Ascending aorta (tissue), 2 donors: ENCODE measurements around the gene KAZN. TPM values are rescaled to one million over a fixed set of nuclear protein-coding genes. Genes with fewer than 3 reads are reported as not detected.

ENCODE experiments used
- DNase-seq, 2 donors: peaks; one replicate each; pipeline ENCODE4 v3.0.0-alpha.2; 2019; ENCODE audit warnings: low spot score in 2 of 2
- H3K27ac ChIP-seq, 2 donors: fragments of 200-600 bp; sonication (generic); one replicate each; pipeline ENCODE4 v1.5.1; 2016 to 2017; ENCODE audit warnings: mild to moderate bottlenecking in 1 of 2
- H3K27me3 ChIP-seq: fragments of 200-600 bp; sonication (generic); one replicate; pipeline ENCODE4 v1.5.1; 2017
- H3K36me3 ChIP-seq, 2 donors: fragments of 200-600 bp; sonication (generic); one replicate each; pipeline ENCODE4 v1.5.1; 2016
- H3K4me1 ChIP-seq, 2 donors: fragments of 200-600 bp; sonication (generic); one replicate each; pipeline ENCODE4 v1.5.1; 2016 to 2017; ENCODE audit warnings: mild to moderate bottlenecking in 1 of 2
- H3K4me3 ChIP-seq, 2 donors: fragments of 200-600 bp; sonication (generic); one replicate each; pipeline ENCODE4 v1.5.1; 2016 to 2017; ENCODE audit warnings: mild to moderate bottlenecking in 1 of 2
- H3K9me3 ChIP-seq, 2 donors: fragments of 200-600 bp; sonication (generic); one replicate each; pipeline ENCODE4 v1.5.1; 2016
- intact Hi-C: fragments of 100-400 bp; cut with DNase I; formaldehyde crosslinking; loops from one replicate; pipeline ENCODE4 v1.15.1; 2023
- total RNA-seq: library from RNA; depleted of rRNA; stranded (reverse); fragments of >200 nt; gene quantifications from one replicate; pipeline ENCODE4 v1.1.0, GENCODE V29; 2016
- TF ChIP-seq, protein P1 (sequence below), 3 experiments: fragments of 200-600 bp in 2 of 3; fragments of 450-650 bp in 1 of 3; sonication (generic) in 2 of 3; IDR thresholded peaks; one replicate each; pipeline ENCODE4 v1.5.1; 2016 to 2019; ENCODE audit warnings: antibody characterized with exemption in 3 of 3, mild to moderate bottlenecking in 1 of 3, moderate library complexity in 1 of 3

The KAZN gene
- total RNA-seq, 1 donor from 2014 or later, result 58.5 TPM

DNA sequence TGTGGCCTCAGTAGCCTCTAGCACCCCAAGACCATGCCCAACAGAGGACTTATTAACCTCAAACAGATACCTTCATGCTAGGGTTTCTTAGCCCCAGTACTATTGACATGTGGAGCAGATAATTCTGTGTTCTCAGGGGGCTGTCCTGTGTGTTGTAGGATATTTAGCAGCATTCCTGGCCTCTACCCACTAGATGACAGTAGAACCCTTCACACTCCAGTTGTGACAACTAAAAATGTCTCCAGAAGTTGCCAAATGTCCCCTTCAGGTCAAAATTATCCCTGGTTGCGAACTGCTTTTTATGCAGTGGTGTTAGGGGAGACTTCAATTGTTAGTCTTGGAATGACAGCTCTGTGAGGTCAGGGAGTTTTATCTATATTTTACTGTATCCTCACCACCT is 8.1 kb downstream of the KAZN start:
- intact Hi-C loops, result no loop called here
- Histone ChIP-seq H3K4me3 (no peak overlapping the region), H3K27me3 (no peaks in the 10 kb centered on the region), H3K4me1 (no peaks in the 10 kb centered on the region), H3K36me3 (no peaks in the 10 kb centered on the region), H3K9me3 (no peaks in the 10 kb centered on the region), H3K27ac (no peak overlapping the region)
- DNase-seq, result no peak
- TF ChIP-seq, protein P1, sequence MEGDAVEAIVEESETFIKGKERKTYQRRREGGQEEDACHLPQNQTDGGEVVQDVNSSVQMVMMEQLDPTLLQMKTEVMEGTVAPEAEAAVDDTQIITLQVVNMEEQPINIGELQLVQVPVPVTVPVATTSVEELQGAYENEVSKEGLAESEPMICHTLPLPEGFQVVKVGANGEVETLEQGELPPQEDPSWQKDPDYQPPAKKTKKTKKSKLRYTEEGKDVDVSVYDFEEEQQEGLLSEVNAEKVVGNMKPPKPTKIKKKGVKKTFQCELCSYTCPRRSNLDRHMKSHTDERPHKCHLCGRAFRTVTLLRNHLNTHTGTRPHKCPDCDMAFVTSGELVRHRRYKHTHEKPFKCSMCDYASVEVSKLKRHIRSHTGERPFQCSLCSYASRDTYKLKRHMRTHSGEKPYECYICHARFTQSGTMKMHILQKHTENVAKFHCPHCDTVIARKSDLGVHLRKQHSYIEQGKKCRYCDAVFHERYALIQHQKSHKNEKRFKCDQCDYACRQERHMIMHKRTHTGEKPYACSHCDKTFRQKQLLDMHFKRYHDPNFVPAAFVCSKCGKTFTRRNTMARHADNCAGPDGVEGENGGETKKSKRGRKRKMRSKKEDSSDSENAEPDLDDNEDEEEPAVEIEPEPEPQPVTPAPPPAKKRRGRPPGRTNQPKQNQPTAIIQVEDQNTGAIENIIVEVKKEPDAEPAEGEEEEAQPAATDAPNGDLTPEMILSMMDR (IDR thresholded peaks at IDR 0.05), result no peak

DNA sequence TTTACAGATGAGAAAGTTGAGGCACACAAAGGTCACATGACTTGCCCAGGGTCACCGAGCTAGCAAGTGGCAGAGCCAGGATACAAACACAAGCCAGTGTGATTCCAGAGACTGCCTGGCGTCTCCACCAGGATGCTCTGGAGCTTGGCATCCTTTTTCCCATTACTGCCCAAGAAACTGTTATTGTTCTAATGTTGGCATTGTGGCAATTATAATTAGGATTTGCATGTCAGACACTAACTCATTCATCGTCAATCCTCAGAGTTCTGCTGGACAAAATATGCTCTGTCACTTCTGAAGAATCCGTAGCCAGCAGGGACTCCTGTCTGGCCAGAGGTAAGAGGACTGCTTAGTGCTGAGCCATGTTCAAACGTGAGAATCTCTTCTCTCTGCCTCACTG is 8.8 kb downstream of the KAZN start:
- Histone ChIP-seq H3K4me1 (no peaks in the 10 kb centered on the region), H3K27ac (no peak overlapping the region), H3K4me3 (no peak overlapping the region), H3K36me3 (no peaks in the 10 kb centered on the region), H3K9me3 (no peaks in the 10 kb centered on the region), H3K27me3 (no peaks in the 10 kb centered on the region)
- no peak for DNase-seq
- TF ChIP-seq, protein P1 (IDR thresholded peaks at IDR 0.05), result no peak
- intact Hi-C loops, result no loop called here

DNA sequence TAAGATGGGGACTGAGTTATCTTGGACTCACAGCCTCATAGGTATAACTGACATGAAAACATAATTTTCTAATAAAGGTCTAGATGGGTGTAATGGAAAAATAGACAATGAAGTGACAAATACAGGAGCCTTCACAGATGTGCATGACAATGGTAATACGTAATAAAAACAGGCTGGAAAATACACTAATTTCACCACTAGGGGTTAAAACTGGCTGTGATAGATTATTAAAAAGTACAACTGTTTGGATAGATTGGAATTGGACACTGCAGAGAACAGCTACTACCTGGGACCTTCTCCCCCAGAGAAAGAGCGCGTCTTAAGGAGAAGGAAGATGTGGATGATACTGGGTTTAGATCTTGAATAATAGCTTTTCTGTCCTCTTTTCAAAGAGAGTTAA is 9.8 kb downstream of the KAZN start:
- no peaks in the 10 kb centered on the region for H3K4me1 ChIP-seq
- H3K4me3 ChIP-seq, result no peak overlapping the region
- H3K27me3 ChIP-seq, result no peaks in the 10 kb centered on the region
- H3K9me3 ChIP-seq, result no peaks in the 10 kb centered on the region
- TF ChIP-seq, protein P1 (IDR thresholded peaks at IDR 0.05), result no peak
- no peaks in the 10 kb centered on the region for H3K36me3 ChIP-seq
- no peak for DNase-seq
- no peak overlapping the region for H3K27ac ChIP-seq
- intact Hi-C loops, result no loop called here

DNA sequence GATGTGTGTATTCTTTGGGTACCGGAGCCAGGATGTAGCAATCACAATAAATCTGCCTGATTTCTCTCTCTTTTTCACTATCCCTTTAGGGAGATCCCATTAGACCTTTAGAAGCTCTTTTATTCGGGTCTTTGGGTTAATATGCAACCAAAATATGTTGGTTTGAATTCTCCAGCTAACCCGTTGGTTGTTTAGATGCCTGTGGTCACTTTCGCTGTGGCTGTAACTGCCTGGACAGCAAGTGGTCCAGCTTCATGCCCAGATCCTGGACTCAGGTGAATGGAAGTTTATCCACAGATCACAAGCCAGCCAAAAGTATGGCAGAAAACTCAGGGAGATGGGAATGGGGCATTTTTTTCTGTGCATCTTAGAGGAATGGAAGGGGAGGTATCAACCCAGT is 12.3 kb downstream of the KAZN start:
- intact Hi-C loops, result no loop called here
- TF ChIP-seq, protein P1 (IDR thresholded peaks at IDR 0.05), result no peak
- DNase-seq, result no peak

DNA sequence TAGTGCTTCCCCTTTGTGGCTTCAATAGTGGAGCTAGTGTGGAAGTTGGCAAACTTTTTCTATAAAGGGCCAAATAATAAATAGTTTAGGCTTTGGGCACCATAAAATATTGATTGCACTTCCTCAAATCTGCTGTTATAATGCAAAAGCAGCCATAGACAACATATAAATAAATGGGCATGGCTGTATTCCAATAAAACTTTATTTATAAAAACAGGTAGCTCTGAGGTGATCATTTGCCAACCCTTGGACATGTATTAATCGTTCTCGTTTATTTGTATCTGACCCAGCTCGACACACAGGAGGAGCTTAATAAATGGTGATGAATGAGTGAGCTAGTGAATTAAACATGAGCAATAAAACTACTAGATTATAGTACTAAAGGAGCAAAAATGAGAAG is 13.3 kb downstream of the KAZN start:
- intact Hi-C loops, result no loop called here
- DNase-seq, result no peak
- Histone ChIP-seq H3K27ac (no peak overlapping the region), H3K9me3 (no peaks in the 10 kb centered on the region), H3K4me3 (no peak overlapping the region), H3K27me3 (no peaks in the 10 kb centered on the region), H3K36me3 (no peaks in the 10 kb centered on the region), H3K4me1 (no peaks in the 10 kb centered on the region)
- TF ChIP-seq, protein P1 (IDR thresholded peaks at IDR 0.05), result no peak

More for the DNA sequence above, 12.3 kb downstream of the KAZN start:
- no peak overlapping the region for H3K27ac ChIP-seq
- H3K4me1 ChIP-seq, result no peaks in the 10 kb centered on the region
- H3K27me3 ChIP-seq, result no peaks in the 10 kb centered on the region
- H3K4me3 ChIP-seq, result no peak overlapping the region
- H3K9me3 ChIP-seq, result no peaks in the 10 kb centered on the region
- no peaks in the 10 kb centered on the region for H3K36me3 ChIP-seq

DNA sequence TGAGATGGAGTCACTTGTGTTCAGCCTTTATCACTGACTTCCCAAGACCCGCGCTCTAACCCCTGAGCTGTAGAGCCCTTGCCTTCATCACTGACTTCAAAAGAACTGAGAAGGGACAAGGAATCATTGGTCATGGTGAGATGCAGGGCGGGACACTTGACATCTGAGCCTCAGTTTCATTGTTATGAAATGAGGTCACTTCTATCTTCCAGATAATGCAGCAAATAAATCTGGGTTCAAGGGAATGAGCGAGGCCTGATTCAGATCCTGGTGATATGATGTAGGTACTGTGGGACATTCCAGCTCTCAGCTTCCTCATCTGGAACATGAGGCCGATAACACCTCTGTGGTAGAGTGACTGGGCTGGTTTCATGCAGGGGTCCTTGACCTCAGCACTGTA is 13.8 kb downstream of the KAZN start:
- no peak for DNase-seq
- Histone ChIP-seq H3K4me3 (no peak overlapping the region), H3K27ac (no peak overlapping the region), H3K27me3 (no peaks in the 10 kb centered on the region), H3K9me3 (no peaks in the 10 kb centered on the region), H3K4me1 (no peaks in the 10 kb centered on the region), H3K36me3 (no peaks in the 10 kb centered on the region)
- intact Hi-C loops, result no loop called here
- TF ChIP-seq, protein P1 (IDR thresholded peaks at IDR 0.05), result no peak
